PC-3 (cell line): ENCODE results near the gene ABCB8. TPM values are rescaled to one million over a fixed set of nuclear protein-coding genes. Genes with fewer than 3 reads are reported as not detected.

Source experiments
- ATAC-seq: fragments of 200-7000 bp; cut with Tn5 transposase; 2 replicates; pipeline ENCODE4 v1.9.1; 2020; ENCODE audit warnings: mild to moderate bottlenecking, moderate library complexity
- BruUV-seq: library from RNA; stranded (reverse); fragments of 400-500 nt; replicated peaks from 2 replicates; lab custom pipeline; 2021; lab: Mats Ljungman, UMichigan
- CTCF ChIA-PET: fragments of 300-600 bp; sonication (Branson Sonifier 250); formaldehyde crosslinking; loops from one replicate; lab custom pipeline; 2022; ENCODE audit warnings: antibody characterized with exemption; lab: Charles Lee
- POLR2A ChIA-PET: fragments of 300-600 bp; sonication (Branson Sonifier 250); formaldehyde crosslinking; loops from one replicate; lab custom pipeline; 2022; ENCODE audit warnings: antibody characterized with exemption; ENCODE audit not compliant: unreplicated experiment; lab: Charles Lee
- DNase-seq: peaks from one replicate; pipeline ENCODE4 v3.0.0-alpha.2; 2015
- H2AFZ ChIP-seq: fragments of 300-600 bp; sonication (generic); 2 replicates; pipeline ENCODE4 v1.6.0; 2016; ENCODE audit warnings: antibody characterized with exemption, low read length
- H3F3A ChIP-seq: fragments of 300-600 bp; sonication (generic); one replicate; pipeline ENCODE4 v1.6.0; 2017; ENCODE audit warnings: antibody characterized with exemption, low read length, control low read depth, mild to moderate bottlenecking; ENCODE audit not compliant: unreplicated experiment
- H3K27ac ChIP-seq: fragments of 300-600 bp; sonication (generic); 2 replicates; pipeline ENCODE4 v1.5.1; 2016; ENCODE audit warnings: mild to moderate bottlenecking, low read length
- H3K27me3 ChIP-seq: fragments of 300-600 bp; sonication (generic); 2 replicates; pipeline ENCODE4 v1.6.1; 2016; ENCODE audit warnings: low read length, mixed read lengths
- H3K36me3 ChIP-seq: fragments of 300-600 bp; sonication (generic); 2 replicates; pipeline ENCODE4 v1.6.1; 2016; ENCODE audit warnings: low read depth, mixed run types, low read length, mixed read lengths
- H3K4me1 ChIP-seq: fragments of 300-600 bp; sonication (generic); 2 replicates; pipeline ENCODE4 v1.5.1; 2016; ENCODE audit warnings: low read length; ENCODE audit not compliant: insufficient read depth
- H3K4me2 ChIP-seq: fragments of 300-600 bp; sonication (generic); 2 replicates; pipeline ENCODE4 v1.6.0; 2016; ENCODE audit warnings: low read length
- H3K4me3 ChIP-seq: fragments of 300-600 bp; sonication (generic); 2 replicates; pipeline ENCODE4 v1.5.1; 2016; ENCODE audit warnings: mild to moderate bottlenecking, low read length, mixed read lengths
- H3K79me2 ChIP-seq: fragments of 300-600 bp; sonication (generic); 2 replicates; pipeline ENCODE4 v1.6.1; 2017; ENCODE audit warnings: low read length, mixed read lengths
- H3K9ac ChIP-seq: fragments of 300-600 bp; sonication (generic); 2 replicates; pipeline ENCODE4 v1.6.0; 2016; ENCODE audit warnings: mild to moderate bottlenecking, low read length
- H3K9me2 ChIP-seq: fragments of 300-600 bp; sonication (generic); replicated peaks from 2 replicates; pipeline ENCODE4 v1.6.1; 2016; ENCODE audit warnings: mixed run types, low read length, mixed read lengths
- H3K9me3 ChIP-seq: fragments of 300-600 bp; sonication (generic); 2 replicates; pipeline ENCODE4 v1.6.1; 2016; ENCODE audit warnings: low read length, mixed read lengths
- H4K20me1 ChIP-seq: fragments of 300-600 bp; sonication (generic); 2 replicates; pipeline ENCODE4 v1.6.1; 2016; ENCODE audit warnings: low read length, mixed read lengths
- CTCF ChIP-seq: fragments of 300-600 bp; sonication (generic); conservative IDR thresholded peaks from 2 replicates; pipeline ENCODE4 v1.5.1; 2017; ENCODE audit warnings: antibody characterized with exemption, low read depth, mild to moderate bottlenecking, low read length
- EZH2 ChIP-seq: fragments of 300-600 bp; sonication (generic); IDR thresholded peaks from one replicate; pipeline ENCODE4 v1.6.1; 2017; ENCODE audit warnings: antibody characterized with exemption, mild to moderate bottlenecking, low read length; ENCODE audit not compliant: unreplicated experiment
- EZH2phosphoT487 ChIP-seq: fragments of 300-600 bp; sonication (generic); IDR thresholded peaks from 2 replicates; pipeline ENCODE4 v1.6.1; 2018; ENCODE audit warnings: mild to moderate bottlenecking, antibody characterized with exemption, low read length, borderline replicate concordance
- intact Hi-C: fragments of 100-400 bp; cut with micrococcal nuclease; formaldehyde crosslinking; loops from 2 replicates; pipeline ENCODE4 v1.9.0; 2023
- total RNA-seq: library from RNA; depleted of rRNA; stranded (reverse); fragments of >200 nt; gene quantifications from 2 replicates; pipeline ENCODE4 v1.2.3, GENCODE V29; 2014

ABCB8 gene
- total RNA-seq, 1 experiment from 2014 or later = 58.4 TPM

GRCh38 chr7:151060416-151061212 lies 32.4 kb downstream of the ABCB8 start:
- Histone ChIP-seq H3K27me3 (no peaks in the 10 kb centered on the region), H3K9ac (peak overlapping the region; percentile 89), H3K79me2 (peaks cover 39% of the 10 kb centered on the region), H3F3A (no peaks in the 10 kb centered on the region), H3K36me3 (peaks cover 13% of the 10 kb centered on the region), H3K27ac (peak overlapping the region; percentile 97), H3K4me2 (peak overlapping the region; percentile 99), H3K9me2 (no peaks in the 10 kb centered on the region), H3K4me1 (peaks cover 48% of the 10 kb centered on the region), H3K4me3 (peak overlapping the region; percentile 86), H3K9me3 (no peaks in the 10 kb centered on the region), H4K20me1 (no peaks in the 10 kb centered on the region), H2AFZ (peak overlapping the region; percentile 81; the same call in 1 of the 2 replicates)
- ATAC-seq (peak; percentile 0; the same call in 1 of the 2 replicates), DNase-seq (peak; percentile 60)
- BruUV-seq = TSS peak; percentile 2
- no peak for TF ChIP-seq EZH2
- TF ChIP-seq CTCF = peak; percentile 34
- TF ChIP-seq EZH2phosphoT487 = no peak
- POLR2A ChIA-PET = no interaction called here
- CTCF ChIA-PET = interaction anchor here (0.6 kb wide), 2 partner anchors 13 to 42 kb away, joined by 3 to 6 read pairs; no protein-coding TSS in a partner anchor
- intact Hi-C loops = no loop called here

- ATAC-seq (no peak), DNase-seq (no peak)
- peaks cover 17% of the 10 kb centered on the region for H3K36me3 ChIP-seq
- no peak overlapping the region for H2AFZ ChIP-seq
- POLR2A ChIA-PET = no interaction called here
- BruUV-seq = no TSS peak
- CTCF ChIA-PET = interaction anchor here (0.6 kb wide), 1 partner anchor 13 kb away, joined by 6 read pairs; no protein-coding TSS in a partner anchor
- no peaks in the 10 kb centered on the region for H3K9me2 ChIP-seq
- peak overlapping the region; percentile 97 for H3K27ac ChIP-seq
- H3K9ac ChIP-seq = peak overlapping the region; percentile 89
- H3F3A ChIP-seq = no peaks in the 10 kb centered on the region
- H3K9me3 ChIP-seq = no peaks in the 10 kb centered on the region
- intact Hi-C loops = no loop called here
- no peaks in the 10 kb centered on the region for H4K20me1 ChIP-seq
- no peaks in the 10 kb centered on the region for H3K27me3 ChIP-seq
- H3K4me1 ChIP-seq = peaks cover 47% of the 10 kb centered on the region
- peak overlapping the region; percentile 99 for H3K4me2 ChIP-seq
- TF ChIP-seq CTCF (no peak), EZH2 (no peak), EZH2phosphoT487 (no peak)
- H3K4me3 ChIP-seq = peak overlapping the region; percentile 86
- peaks cover 39% of the 10 kb centered on the region for H3K79me2 ChIP-seq
These were observed 33.2 kb downstream of the ABCB8 start for GRCh38 chr7:151061213-151062110.
